ENCODE data around the gene ATP8B2. TPM values are rescaled to one million over a fixed set of nuclear protein-coding genes. Genes with fewer than 3 reads are reported as not detected.

Gene ATP8B2
- total RNA-seq, 4 donors from 2014 or later, result 18.6 to 56.9 (median 31.8) TPM

DNA sequence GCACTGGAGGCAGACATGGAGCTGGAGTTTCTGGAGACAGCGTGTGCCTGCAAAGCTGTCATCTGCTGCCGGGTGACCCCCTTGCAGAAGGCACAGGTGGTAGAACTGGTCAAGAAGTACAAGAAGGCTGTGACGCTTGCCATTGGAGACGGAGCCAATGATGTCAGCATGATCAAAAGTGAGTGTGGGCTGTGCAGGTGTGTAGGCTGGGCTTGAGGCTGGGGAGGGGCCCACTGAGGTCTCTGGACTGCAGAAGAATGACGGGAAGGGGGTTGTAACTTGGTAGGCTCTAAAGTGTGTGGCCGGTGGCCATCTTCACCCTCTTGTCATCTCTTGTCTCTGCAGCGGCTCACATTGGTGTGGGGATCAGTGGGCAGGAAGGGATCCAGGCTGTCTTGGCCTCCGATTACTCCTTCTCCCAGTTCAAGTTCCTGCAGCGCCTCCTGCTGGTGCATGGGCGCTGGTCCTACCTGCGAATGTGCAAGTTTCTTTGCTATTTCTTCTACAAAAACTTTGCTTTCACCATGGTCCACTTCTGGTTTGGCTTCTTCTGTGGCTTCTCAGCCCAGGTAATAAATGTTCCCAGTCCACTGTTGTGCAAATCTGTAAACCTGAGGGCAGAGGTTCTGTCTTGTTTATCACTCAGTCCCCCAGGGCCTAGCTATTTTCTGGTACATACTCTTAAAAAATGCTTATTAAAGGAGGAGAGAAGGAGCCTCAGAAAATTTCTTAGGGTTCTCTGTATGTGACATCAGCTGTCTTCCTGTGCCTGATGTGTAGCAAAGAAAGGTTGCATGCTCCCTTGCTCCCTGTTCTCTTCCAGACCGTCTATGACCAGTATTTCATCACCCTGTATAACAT lies 19.9 kb downstream of the ATP8B2 start:
- peak; percentile 58 to 83 (median 69) for DNase-seq
- no peak overlapping the region for H3K4me3 ChIP-seq
- no peaks in the 10 kb centered on the region for H3K27me3 ChIP-seq
- H3K27ac ChIP-seq, result no peak overlapping the region
- no peaks in the 10 kb centered on the region for H3K9me3 ChIP-seq
- H3K36me3 ChIP-seq, result peaks cover 0 to 77% (median 0%) of the 10 kb centered on the region in 3 donors
- TF ChIP-seq POLR2A (IDR thresholded peaks at IDR 0.05), result no peak
- TF ChIP-seq, protein P1, sequence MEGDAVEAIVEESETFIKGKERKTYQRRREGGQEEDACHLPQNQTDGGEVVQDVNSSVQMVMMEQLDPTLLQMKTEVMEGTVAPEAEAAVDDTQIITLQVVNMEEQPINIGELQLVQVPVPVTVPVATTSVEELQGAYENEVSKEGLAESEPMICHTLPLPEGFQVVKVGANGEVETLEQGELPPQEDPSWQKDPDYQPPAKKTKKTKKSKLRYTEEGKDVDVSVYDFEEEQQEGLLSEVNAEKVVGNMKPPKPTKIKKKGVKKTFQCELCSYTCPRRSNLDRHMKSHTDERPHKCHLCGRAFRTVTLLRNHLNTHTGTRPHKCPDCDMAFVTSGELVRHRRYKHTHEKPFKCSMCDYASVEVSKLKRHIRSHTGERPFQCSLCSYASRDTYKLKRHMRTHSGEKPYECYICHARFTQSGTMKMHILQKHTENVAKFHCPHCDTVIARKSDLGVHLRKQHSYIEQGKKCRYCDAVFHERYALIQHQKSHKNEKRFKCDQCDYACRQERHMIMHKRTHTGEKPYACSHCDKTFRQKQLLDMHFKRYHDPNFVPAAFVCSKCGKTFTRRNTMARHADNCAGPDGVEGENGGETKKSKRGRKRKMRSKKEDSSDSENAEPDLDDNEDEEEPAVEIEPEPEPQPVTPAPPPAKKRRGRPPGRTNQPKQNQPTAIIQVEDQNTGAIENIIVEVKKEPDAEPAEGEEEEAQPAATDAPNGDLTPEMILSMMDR (IDR thresholded peaks at IDR 0.05), result peak; percentile 30 to 57 (median 50)
- H3K4me1 ChIP-seq, result peaks cover 0 to 8% (median 4%) of the 10 kb centered on the region in 4 donors

DNA sequence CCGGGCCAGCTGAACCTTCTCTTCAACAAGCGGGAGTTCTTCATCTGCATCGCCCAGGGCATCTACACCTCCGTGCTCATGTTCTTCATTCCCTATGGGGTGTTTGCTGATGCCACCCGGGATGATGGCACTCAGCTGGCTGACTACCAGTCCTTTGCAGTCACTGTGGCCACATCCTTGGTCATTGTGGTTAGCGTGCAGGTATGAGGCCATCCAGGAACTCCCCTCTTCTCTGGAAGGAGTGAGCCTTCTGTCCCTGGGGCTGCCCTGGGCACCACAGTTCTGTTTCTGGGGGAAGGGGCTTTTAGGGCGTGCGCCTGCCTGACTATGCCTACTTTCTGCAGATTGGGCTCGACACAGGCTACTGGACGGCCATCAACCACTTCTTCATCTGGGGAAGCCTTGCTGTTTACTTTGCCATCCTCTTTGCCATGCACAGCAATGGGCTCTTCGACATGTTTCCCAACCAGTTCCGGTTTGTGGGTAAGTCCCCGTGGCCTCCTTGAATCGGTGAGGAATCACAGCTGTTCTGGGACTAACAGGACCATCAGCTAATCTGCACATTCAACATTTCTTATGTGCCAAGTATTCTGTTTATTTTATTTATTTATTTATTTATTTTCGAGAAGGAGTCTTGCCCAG lies 21.1 kb downstream of the ATP8B2 start:
- TF ChIP-seq, protein P1 (IDR thresholded peaks at IDR 0.05), result no peak
- no peak for TF ChIP-seq POLR2A (IDR thresholded peaks at IDR 0.05)
- Histone ChIP-seq H3K9me3 (no peaks in the 10 kb centered on the region), H3K4me3 (no peak overlapping the region), H3K36me3 (peaks cover 0 to 66% (median 0%) of the 10 kb centered on the region in 3 donors), H3K27me3 (no peaks in the 10 kb centered on the region), H3K4me1 (peaks cover 0 to 11% (median 4%) of the 10 kb centered on the region in 4 donors), H3K27ac (no peak overlapping the region)
- DNase-seq, result no peak

DNA sequence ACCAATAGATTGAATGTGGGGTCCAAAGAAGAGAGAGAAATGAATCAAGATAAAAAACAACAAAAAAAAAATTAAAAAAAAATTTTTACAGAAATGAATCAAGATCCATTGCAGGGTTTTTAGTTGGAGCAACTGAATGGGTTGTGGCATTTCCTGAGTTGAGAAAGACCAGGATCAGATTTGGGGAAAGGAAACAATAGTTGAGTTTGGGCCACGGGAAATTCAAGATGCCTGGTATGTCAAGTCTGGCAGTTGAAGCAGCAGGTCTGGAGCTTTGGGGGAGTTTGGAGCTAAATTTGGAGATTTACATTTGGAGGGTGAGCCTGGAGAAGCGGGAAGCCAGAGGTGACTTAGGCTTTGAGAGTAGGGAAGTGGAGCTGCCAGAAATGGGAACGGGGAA lies 22.6 kb downstream of the ATP8B2 start:
- no peak for DNase-seq
- H3K4me1 ChIP-seq, result peaks cover 4 to 19% (median 8%) of the 10 kb centered on the region in 4 donors
- TF ChIP-seq POLR2A (IDR thresholded peaks at IDR 0.05), result no peak
- TF ChIP-seq, protein P1 (IDR thresholded peaks at IDR 0.05), result no peak
- no peak overlapping the region for H3K27ac ChIP-seq
- no peaks in the 10 kb centered on the region for H3K27me3 ChIP-seq
- H3K9me3 ChIP-seq, result no peaks in the 10 kb centered on the region
- H3K4me3 ChIP-seq, result no peak overlapping the region
- peaks cover 0 to 51% (median 0%) of the 10 kb centered on the region in 3 donors for H3K36me3 ChIP-seq

DNA sequence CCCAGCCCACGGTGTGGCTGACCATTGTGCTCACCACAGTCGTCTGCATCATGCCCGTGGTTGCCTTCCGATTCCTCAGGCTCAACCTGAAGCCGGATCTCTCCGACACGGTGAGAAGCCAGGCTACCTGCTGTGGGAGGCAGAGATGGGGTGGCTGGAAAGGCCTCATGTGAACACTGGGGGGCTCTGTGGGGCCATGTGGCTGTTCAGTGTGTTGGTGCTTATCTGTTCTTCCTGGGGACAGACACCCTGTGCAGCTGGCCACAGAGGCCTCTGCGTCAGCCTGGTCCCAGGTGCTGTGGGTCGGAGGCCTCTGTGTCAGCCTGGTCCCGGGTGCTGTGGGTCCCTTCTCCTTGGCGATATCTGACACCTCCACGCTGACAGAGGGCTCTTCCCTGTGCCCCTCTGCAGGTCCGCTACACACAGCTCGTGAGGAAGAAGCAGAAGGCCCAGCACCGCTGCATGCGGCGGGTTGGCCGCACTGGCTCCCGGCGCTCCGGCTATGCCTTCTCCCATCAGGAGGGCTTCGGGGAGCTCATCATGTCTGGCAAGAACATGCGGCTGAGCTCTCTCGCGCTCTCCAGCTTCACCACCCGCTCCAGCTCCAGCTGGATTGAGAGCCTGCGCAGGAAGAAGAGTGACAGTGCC lies 23.2 kb downstream of the ATP8B2 start:
- Histone ChIP-seq H3K27me3 (no peaks in the 10 kb centered on the region), H3K4me3 (no peak overlapping the region), H3K36me3 (peaks cover 0 to 45% (median 0%) of the 10 kb centered on the region in 3 donors), H3K27ac (no peak overlapping the region), H3K9me3 (no peaks in the 10 kb centered on the region), H3K4me1 (peaks cover 5 to 24% (median 10%) of the 10 kb centered on the region in 4 donors)
- no peak for DNase-seq
- TF ChIP-seq POLR2A (IDR thresholded peaks at IDR 0.05), result no peak
- TF ChIP-seq, protein P1 (IDR thresholded peaks at IDR 0.05), result no peak

DNA sequence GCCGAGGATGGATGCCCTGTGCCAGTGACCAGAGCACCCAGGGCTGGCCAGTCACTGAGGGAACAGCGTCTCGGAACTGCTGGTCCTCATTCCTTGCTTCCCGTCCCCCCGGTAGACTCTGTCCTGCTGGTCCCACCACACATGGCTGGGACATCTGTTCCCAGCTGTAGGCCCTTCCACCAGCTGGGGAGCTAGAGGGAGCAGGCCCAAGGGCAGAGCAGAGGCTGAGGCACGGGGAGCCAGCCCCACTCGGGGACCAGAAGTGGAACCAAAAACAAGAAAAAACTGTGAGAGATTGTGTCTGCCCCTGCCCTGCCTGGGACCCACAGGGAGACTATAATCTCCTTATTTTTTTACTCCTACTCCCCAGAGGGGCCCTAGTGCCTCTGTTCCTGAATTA lies 23.8 kb downstream of the ATP8B2 start:
- H3K36me3 ChIP-seq, result peaks cover 0 to 40% (median 0%) of the 10 kb centered on the region in 3 donors
- TF ChIP-seq, protein P1 (IDR thresholded peaks at IDR 0.05), result no peak
- TF ChIP-seq POLR2A (IDR thresholded peaks at IDR 0.05), result no peak
- no peaks in the 10 kb centered on the region for H3K27me3 ChIP-seq
- no peak overlapping the region for H3K27ac ChIP-seq
- H3K9me3 ChIP-seq, result no peaks in the 10 kb centered on the region
- DNase-seq, result no peak
- H3K4me1 ChIP-seq, result peaks cover 5 to 30% (median 10%) of the 10 kb centered on the region in 4 donors
- H3K4me3 ChIP-seq, result no peak overlapping the region

Data from Peyer's patch (tissue), 4 donors.